Keratinocyte (primary cell): ENCODE results near the gene DNAJC8. TPM values are rescaled to one million over a fixed set of nuclear protein-coding genes. Genes with fewer than 3 reads are reported as not detected.

ENCODE experiments used
- DNase-seq: peaks from one replicate; pipeline ENCODE4 v3.0.0-alpha.2; 2011; ENCODE audit warnings: low read depth, missing footprints, low spot score
- FAIRE-seq: peaks from 2 replicates; lab custom pipeline; 2011; peaks lifted over from hg19 to GRCh38; lab: Jason Lieb, UNC
- H2AFZ ChIP-seq: 2 replicates; pipeline ENCODE4 v1.6.0; 2012; ENCODE audit warnings: low read length, control low read depth, inconsistent platforms; ENCODE audit not compliant: control insufficient read depth
- H3K27ac ChIP-seq: 2 replicates; pipeline ENCODE4 v1.5.1; 2011; ENCODE audit warnings: low read length; ENCODE audit not compliant: control insufficient read depth, insufficient read depth
- H3K27me3 ChIP-seq: 3 replicates; pipeline ENCODE4 v1.6.0; 2011; ENCODE audit warnings: low read length; ENCODE audit not compliant: control insufficient read depth, insufficient read depth; ENCODE audit errors: extremely low read depth
- H3K36me3 ChIP-seq, 2 experiments: 2 replicates in 1 of 2; 3 replicates in 1 of 2; pipeline ENCODE4 v1.5.1; 2011; ENCODE audit warnings: low read length in 2 of 2, mild to moderate bottlenecking in 1 of 2; ENCODE audit not compliant: control insufficient read depth in 2 of 2, insufficient read depth in 2 of 2; ENCODE audit errors: extremely low read depth in 1 of 2
- H3K4me1 ChIP-seq: 3 replicates; pipeline ENCODE4 v1.5.1; 2011; ENCODE audit warnings: low read length; ENCODE audit not compliant: control insufficient read depth, insufficient read depth; ENCODE audit errors: extremely low read depth
- H3K4me2 ChIP-seq: 3 replicates; pipeline ENCODE4 v1.6.0; 2011; ENCODE audit warnings: low read depth, low read length; ENCODE audit not compliant: control insufficient read depth, insufficient read depth; ENCODE audit errors: extremely low read depth
- H3K4me3 ChIP-seq, 3 experiments: fragments of 200-600 bp in 1 of 3; sonication (generic) in 1 of 3; 2 replicates in 2 of 3; 3 replicates in 1 of 3; pipeline ENCODE4 v1.5.1; 2011 to 2016; ENCODE audit warnings: low read length in 3 of 3, mild to moderate bottlenecking in 3 of 3, control low read depth in 2 of 3, inconsistent platforms in 1 of 3, low read depth in 1 of 3, mixed read lengths in 1 of 3, mixed run types in 1 of 3, moderate library complexity in 1 of 3; ENCODE audit not compliant: control insufficient read depth in 2 of 3, insufficient read depth in 2 of 3; ENCODE audit errors: extremely low read depth in 1 of 3
- H3K79me2 ChIP-seq: 2 replicates; pipeline ENCODE4 v1.6.0; 2012; ENCODE audit warnings: low read length; ENCODE audit not compliant: control insufficient read depth, insufficient read depth
- H3K9ac ChIP-seq: 3 replicates; pipeline ENCODE4 v1.6.0; 2011; ENCODE audit warnings: low read length; ENCODE audit not compliant: control insufficient read depth, insufficient read depth; ENCODE audit errors: extremely low read depth
- H3K9me1 ChIP-seq: 3 replicates; pipeline ENCODE4 v1.6.0; 2011; ENCODE audit warnings: low read length; ENCODE audit not compliant: control insufficient read depth, insufficient read depth; ENCODE audit errors: extremely low read depth
- H3K9me3 ChIP-seq: 2 replicates; pipeline ENCODE4 v1.5.1; 2012; ENCODE audit warnings: low read depth, low read length; ENCODE audit not compliant: control insufficient read depth
- H4K20me1 ChIP-seq: 3 replicates; pipeline ENCODE4 v1.6.0; 2011; ENCODE audit warnings: low read length; ENCODE audit not compliant: control insufficient read depth, insufficient read depth; ENCODE audit errors: extremely low read depth
- CTCF ChIP-seq, 3 experiments: IDR thresholded peaks in 1 of 3; conservative IDR thresholded peaks in 1 of 3; optimal IDR thresholded peaks in 1 of 3; 2 replicates in 2 of 3; 3 replicates in 1 of 3; pipeline versions ENCODE3 to v1.5.1; 2011; ENCODE audit warnings: low read length in 3 of 3, mild to moderate bottlenecking in 3 of 3, moderate library complexity in 2 of 3, control low read depth in 1 of 3, inconsistent platforms in 1 of 3; ENCODE audit not compliant: insufficient read depth in 2 of 3; ENCODE audit errors: extremely low read depth in 1 of 3
- EZH2 ChIP-seq: IDR thresholded peaks from one replicate; pipeline ENCODE4 v1.6.1; 2012; ENCODE audit warnings: inconsistent platforms, mild to moderate bottlenecking, low read length, moderate library complexity
- dilution Hi-C: fragments of 300-500 bp; cut with MboI; formaldehyde crosslinking; loops from one replicate; pipeline ENCODE4 v1.7.0; 2020; ENCODE audit warnings: low sequenced_read_pairs; ENCODE audit not compliant: extremely low pct_ligation_motif_present
- polyA plus RNA-seq, 5 experiments: library from polyadenylated mRNA; depleted of rRNA in 3 of 5; stranded (reverse) in 3 of 5; stranded (forward) in 1 of 5; unstranded in 1 of 5; fragments of >200 nt; gene quantifications; 1 replicate in 1 of 5; 2 replicates in 3 of 5; 3 replicates in 1 of 5; pipeline versions ENCODE4 v1.2.1 to v1.2.3, GENCODE V29; 2011 to 2012; ENCODE audit warnings: missing spikeins in 2 of 5, low read depth in 1 of 5, low replicate concordance in 1 of 5

DNAJC8 gene
- polyA plus RNA-seq, 1 donor (not counting 4 experiments of a cell fraction or from before 2014, with no cell fraction given) = 104 TPM

- Histone ChIP-seq H4K20me1 (peaks cover 6% of the 10 kb centered on the region), H3K9me1 (no peaks in the 10 kb centered on the region), H3K9me3 (no peaks in the 10 kb centered on the region), H3K9ac (no peak overlapping the region), H3K36me3 (peaks cover 41 to 52% of the 10 kb centered on the region in 2 experiments), H3K4me1 (no peaks in the 10 kb centered on the region), H3K27me3 (no peaks in the 10 kb centered on the region), H3K27ac (no peak overlapping the region), H2AFZ (no peak overlapping the region), H3K4me3 (no peak overlapping the region), H3K4me2 (no peak overlapping the region), H3K79me2 (no peaks in the 10 kb centered on the region)
- DNase-seq (no peak), FAIRE-seq (no peak)
- no peak for TF ChIP-seq CTCF (optimal IDR thresholded peaks at IDR 0.05 in 1 of 3, IDR thresholded peaks at IDR 0.05 in 1 of 3, conservative IDR thresholded peaks at IDR 0.05 in 1 of 3; ENCODE audit: extremely low read depth in 1 of 3, insufficient read depth in 2 of 3, low read length in 3 of 3)
- TF ChIP-seq EZH2 = no peak
- dilution Hi-C loops = no loop called here
Measured at GRCh38 chr1:28280977-28281381, 48.1 kb upstream of the DNAJC8 start.

- Histone ChIP-seq H3K27me3 (no peaks in the 10 kb centered on the region), H3K9me1 (no peaks in the 10 kb centered on the region), H3K79me2 (no peaks in the 10 kb centered on the region), H4K20me1 (peaks cover 6% of the 10 kb centered on the region), H3K4me3 (no peak overlapping the region), H3K4me2 (no peak overlapping the region), H3K9me3 (no peaks in the 10 kb centered on the region), H3K36me3 (peaks cover 41 to 52% of the 10 kb centered on the region in 2 experiments), H3K9ac (no peak overlapping the region), H2AFZ (no peak overlapping the region), H3K4me1 (no peaks in the 10 kb centered on the region), H3K27ac (no peak overlapping the region)
- no peak for DNase-seq
- no peak for TF ChIP-seq EZH2
- TF ChIP-seq CTCF (optimal IDR thresholded peaks at IDR 0.05 in 1 of 3, IDR thresholded peaks at IDR 0.05 in 1 of 3, conservative IDR thresholded peaks at IDR 0.05 in 1 of 3; ENCODE audit: extremely low read depth in 1 of 3, insufficient read depth in 2 of 3, low read length in 3 of 3) = no peak
- dilution Hi-C loops = no loop called here
- FAIRE-seq = no peak
Measured at GRCh38 chr1:28280501-28280900, 47.7 kb upstream of the DNAJC8 start.
